HEK293 (cell line): ENCODE data around the gene XPO1.

Experiments used
- CTCF ChIA-PET: fragments of 350-600 bp; formaldehyde crosslinking; extraction: SDS; loops from one replicate; lab custom pipeline; 2021; ENCODE audit warnings: antibody characterized with exemption; lab: Yijun Ruan, JAX
- POLR2A ChIA-PET: fragments of 300-600 bp; formaldehyde crosslinking; extraction: SDS; loops from one replicate; lab custom pipeline; 2020; ENCODE audit warnings: antibody characterized with exemption, inconsistent platforms; lab: Yijun Ruan, JAX
- H3K27ac ChIP-seq: fragments of 200-500 bp; sonication (Bioruptor generic); 2 replicates; pipeline ENCODE4 v1.5.1; 2014; ENCODE audit warnings: low read depth, low read length, control low read depth, inconsistent platforms; ENCODE audit errors: extremely low read depth
- H3K36me3 ChIP-seq, 2 experiments: fragments of 200-500 bp in 1 of 2; sonication (Bioruptor generic) in 1 of 2; 1 replicate in 1 of 2; 2 replicates in 1 of 2; pipeline ENCODE4 v1.5.1; 2014 to 2017; ENCODE audit warnings: inconsistent platforms in 2 of 2, low read length in 2 of 2; ENCODE audit not compliant: control insufficient read depth in 2 of 2, insufficient read depth in 1 of 2
- H3K4me1 ChIP-seq: fragments of 200-500 bp; sonication (Bioruptor generic); 2 replicates; pipeline ENCODE4 v1.5.1; 2014; ENCODE audit warnings: mild to moderate bottlenecking, low read length, inconsistent platforms; ENCODE audit not compliant: control insufficient read depth, insufficient read depth
- H3K4me3 ChIP-seq: 2 replicates; pipeline ENCODE4 v1.5.1; 2011; ENCODE audit warnings: low read depth, mild to moderate bottlenecking, control low read depth, low read length, moderate library complexity
- H3K9me3 ChIP-seq: fragments of 200-500 bp; sonication (Bioruptor generic); 2 replicates; pipeline ENCODE4 v1.5.1; 2014; ENCODE audit warnings: low read depth, low read length, inconsistent platforms; ENCODE audit not compliant: control insufficient read depth, insufficient read depth
- FEZF1 ChIP-seq: fragments of 450-650 bp; formaldehyde crosslinking; IDR thresholded peaks from 2 replicates; pipeline ENCODE4 v1.5.1; 2016; ENCODE audit warnings: missing biosample characterization, missing genetic modification characterization
- HIC1 ChIP-seq: fragments of 450-650 bp; formaldehyde crosslinking; IDR thresholded peaks from 2 replicates; pipeline ENCODE4 v1.5.1; 2016; ENCODE audit warnings: missing biosample characterization, missing genetic modification characterization
- HOXA7 ChIP-seq: sonication (generic); formaldehyde crosslinking; IDR thresholded peaks from 2 replicates; pipeline ENCODE4 v1.8.1; 2022; ENCODE audit warnings: missing genetic modification reagents, borderline replicate concordance
- KLF8 ChIP-seq: fragments of 450-650 bp; formaldehyde crosslinking; IDR thresholded peaks from 2 replicates; pipeline ENCODE4 v1.5.1; 2016; ENCODE audit warnings: missing biosample characterization, missing genetic modification characterization
- KLF9 ChIP-seq: fragments of 450-650 bp; formaldehyde crosslinking; IDR thresholded peaks from 2 replicates; pipeline ENCODE4 v1.5.1; 2016; ENCODE audit warnings: missing biosample characterization, missing genetic modification characterization, low read depth
- SETDB1 ChIP-seq: IDR thresholded peaks from one replicate; pipeline ENCODE4 v1.6.1; 2017; ENCODE audit warnings: mild to moderate bottlenecking, low read length, moderate library complexity, mixed read lengths; ENCODE audit not compliant: insufficient read length
- SP3 ChIP-seq: fragments of 450-650 bp; formaldehyde crosslinking; IDR thresholded peaks from 2 replicates; pipeline ENCODE4 v1.5.1; 2016; ENCODE audit warnings: missing biosample characterization, missing genetic modification characterization
- YY2 ChIP-seq: fragments of 450-650 bp; formaldehyde crosslinking; IDR thresholded peaks from 2 replicates; pipeline ENCODE4 v1.5.1; 2016; ENCODE audit warnings: missing biosample characterization, missing genetic modification characterization
- ZBTB6 ChIP-seq: fragments of 450-650 bp; formaldehyde crosslinking; IDR thresholded peaks from 2 replicates; pipeline ENCODE4 v1.5.1; 2017; ENCODE audit warnings: missing biosample characterization, missing genetic modification characterization
- ZNF157 ChIP-seq: fragments of 450-650 bp; formaldehyde crosslinking; IDR thresholded peaks from 2 replicates; pipeline ENCODE4 v1.5.1; 2016; ENCODE audit warnings: missing biosample characterization, missing genetic modification characterization
- ZNF175 ChIP-seq: fragments of 450-650 bp; formaldehyde crosslinking; IDR thresholded peaks from 2 replicates; pipeline ENCODE4 v1.5.1; 2016; ENCODE audit warnings: missing biosample characterization, missing genetic modification characterization
- ZNF221 ChIP-seq: fragments of 450-650 bp; formaldehyde crosslinking; IDR thresholded peaks from 2 replicates; pipeline ENCODE4 v1.5.1; 2017; ENCODE audit warnings: missing biosample characterization, missing genetic modification characterization, borderline replicate concordance
- ZNF223 ChIP-seq: fragments of 450-650 bp; formaldehyde crosslinking; IDR thresholded peaks from 2 replicates; pipeline ENCODE4 v1.5.1; 2016; ENCODE audit warnings: missing biosample characterization, missing genetic modification characterization
- ZNF324 ChIP-seq: fragments of 450-650 bp; formaldehyde crosslinking; IDR thresholded peaks from 2 replicates; pipeline ENCODE4 v1.5.1; 2016; ENCODE audit warnings: missing biosample characterization, missing genetic modification characterization
- ZNF514 ChIP-seq: fragments of 450-650 bp; formaldehyde crosslinking; IDR thresholded peaks from 2 replicates; pipeline ENCODE4 v1.5.1; 2016; ENCODE audit warnings: missing biosample characterization, missing genetic modification characterization
- ZNF529 ChIP-seq: fragments of 450-650 bp; formaldehyde crosslinking; IDR thresholded peaks from 2 replicates; pipeline ENCODE4 v1.5.1; 2017; ENCODE audit warnings: missing genetic modification characterization, missing biosample characterization; ENCODE audit not compliant: insufficient replicate concordance
- ZNF626 ChIP-seq: fragments of 450-650 bp; sonication (Bioruptor Pico); formaldehyde crosslinking; IDR thresholded peaks from 2 replicates; pipeline ENCODE4 v1.5.1; 2018; ENCODE audit warnings: missing biosample characterization, missing genetic modification characterization, inconsistent platforms
- ZNF654 ChIP-seq: fragments of 450-650 bp; formaldehyde crosslinking; IDR thresholded peaks from 2 replicates; pipeline ENCODE4 v1.5.1; 2016; ENCODE audit warnings: low read depth, missing biosample characterization, missing genetic modification characterization
- TF ChIP-seq, protein P1 (sequence below): fragments of 450-650 bp; formaldehyde crosslinking; IDR thresholded peaks from 2 replicates; pipeline ENCODE4 v1.5.1; 2016; ENCODE audit warnings: missing biosample characterization, missing genetic modification characterization
- TF ChIP-seq, protein P2 (sequence below): fragments of 450-650 bp; formaldehyde crosslinking; IDR thresholded peaks from 2 replicates; pipeline ENCODE4 v1.5.1; 2016; ENCODE audit warnings: missing biosample characterization, missing genetic modification characterization

XPO1 gene

GRCh38 chr2:61493523-61493942 lies 44.6 kb downstream of the XPO1 start (continued):
- TF ChIP-seq SETDB1 (no peak), KLF8 (tag by site-specific recombination) (no peak), ZNF324 (tag by site-specific recombination) (no peak), KLF9 (tag by site-specific recombination) (no peak), ZNF529 (tag by site-specific recombination) (no peak), HOXA7 (CRISPR knock-in tag) (no peak), FEZF1 (tag by site-specific recombination) (no peak), ZNF175 (tag by site-specific recombination) (no peak)
- TF ChIP-seq, all 188 proteins: peak for 0

DNA sequence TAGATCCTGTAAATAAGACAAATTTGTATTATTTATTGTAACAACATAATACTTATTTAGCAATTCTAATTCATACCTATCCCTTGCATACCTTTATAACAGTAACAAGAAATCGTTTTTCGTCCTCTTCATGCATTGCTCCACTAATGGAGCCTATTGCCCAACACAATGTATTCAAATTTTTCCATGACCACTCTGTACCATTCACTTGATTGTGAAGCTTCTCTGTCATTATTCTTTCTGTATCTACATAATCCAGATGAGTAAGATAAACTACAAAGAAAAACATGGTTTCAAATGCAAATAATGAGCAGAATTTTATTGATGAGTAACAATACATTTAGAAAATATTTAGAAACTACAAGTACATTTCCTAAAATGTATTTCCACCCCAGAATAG lies 45.7 kb downstream of the XPO1 start:
- TF ChIP-seq, protein P1, sequence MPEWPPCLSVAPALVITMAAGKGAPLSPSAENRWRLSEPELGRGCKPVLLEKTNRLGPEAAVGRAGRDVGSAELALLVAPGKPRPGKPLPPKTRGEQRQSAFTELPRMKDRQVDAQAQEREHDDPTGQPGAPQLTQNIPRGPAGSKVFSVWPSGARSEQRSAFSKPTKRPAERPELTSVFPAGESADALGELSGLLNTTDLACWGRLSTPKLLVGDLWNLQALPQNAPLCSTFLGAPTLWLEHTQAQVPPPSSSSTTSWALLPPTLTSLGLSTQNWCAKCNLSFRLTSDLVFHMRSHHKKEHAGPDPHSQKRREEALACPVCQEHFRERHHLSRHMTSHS (tag by site-specific recombination), result no peak
- TF ChIP-seq SP3 (tag by site-specific recombination), result no peak
- no peak for TF ChIP-seq ZNF157
- TF ChIP-seq YY2 (tag by site-specific recombination), result no peak
- no peak for TF ChIP-seq ZNF221 (tag by site-specific recombination)
- no peak for TF ChIP-seq KLF9 (tag by site-specific recombination)
- no peak for TF ChIP-seq ZNF654 (tag by site-specific recombination)
- TF ChIP-seq ZNF626 (tag by site-specific recombination), result no peak
- TF ChIP-seq, protein P2, sequence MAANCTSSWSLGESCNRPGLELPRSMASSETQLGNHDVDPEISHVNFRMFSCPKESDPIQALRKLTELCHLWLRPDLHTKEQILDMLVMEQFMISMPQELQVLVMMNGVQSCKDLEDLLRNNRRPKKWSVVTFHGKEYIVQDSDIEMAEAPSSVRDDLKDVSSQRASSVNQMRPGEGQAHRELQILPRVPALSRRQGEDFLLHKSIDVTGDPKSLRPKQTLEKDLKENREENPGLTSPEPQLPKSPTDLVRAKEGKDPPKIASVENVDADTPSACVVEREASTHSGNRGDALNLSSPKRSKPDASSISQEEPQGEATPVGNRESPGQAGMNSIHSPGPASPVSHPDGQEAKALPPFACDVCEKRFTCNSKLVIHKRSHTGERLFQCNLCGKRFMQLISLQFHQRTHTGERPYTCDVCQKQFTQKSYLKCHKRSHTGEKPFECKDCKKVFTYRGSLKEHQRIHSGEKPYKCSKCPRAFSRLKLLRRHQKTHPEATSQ (tag by site-specific recombination), result no peak
- TF ChIP-seq ZNF223 (tag by site-specific recombination), result no peak
- TF ChIP-seq HIC1 (tag by site-specific recombination), result no peak
- TF ChIP-seq ZNF514, result no peak
- no peak for TF ChIP-seq ZBTB6 (tag by site-specific recombination)
- ChIA-PET CTCF (no interaction called here), POLR2A (no interaction called here)
- H3K4me3 ChIP-seq, result no peak overlapping the region
- no peak overlapping the region for H3K27ac ChIP-seq
- no peaks in the 10 kb centered on the region for H3K9me3 ChIP-seq
- no peaks in the 10 kb centered on the region for H3K4me1 ChIP-seq
- H3K36me3 ChIP-seq, result peaks cover 93 to 99% of the 10 kb centered on the region in 2 experiments
